Measurements from ENCODE around the gene AIG1.

Gene AIG1

GRCh38 chr6:143357152-143357551 lies 296.5 kb downstream of the AIG1 start:
- no peak for DNase-seq
- Mint-ChIP-seq H3K9me3 (peaks cover 8% of the 10 kb centered on the region), H3K27ac (no peak overlapping the region), H3K4me3 (no peak overlapping the region), H3K36me3 (ENCODE audit: low read depth) (peaks cover 2% of the 10 kb centered on the region), H3K27me3 (peaks cover 15% of the 10 kb centered on the region), H3K4me1 (no peaks in the 10 kb centered on the region)
- no peak for ATAC-seq

GRCh38 chr6:143357561-143358255 lies 297.0 kb downstream of the AIG1 start:
- Mint-ChIP-seq H3K4me1 (no peaks in the 10 kb centered on the region), H3K4me3 (no peak overlapping the region), H3K36me3 (ENCODE audit: low read depth) (peaks cover 2% of the 10 kb centered on the region), H3K27me3 (peaks cover 15% of the 10 kb centered on the region), H3K27ac (no peak overlapping the region), H3K9me3 (peaks cover 8% of the 10 kb centered on the region)
- ATAC-seq, result no peak
- DNase-seq, result no peak

GRCh38 chr6:143361536-143362191 lies 301.0 kb downstream of the AIG1 start:
- Mint-ChIP-seq H3K27ac (no peak overlapping the region), H3K36me3 (ENCODE audit: low read depth) (no peaks in the 10 kb centered on the region)
- ATAC-seq, result no peak

GRCh38 chr6:143362192-143362558 lies 301.5 kb downstream of the AIG1 start:
- peaks cover 15% of the 10 kb centered on the region for H3K27me3 Mint-ChIP-seq
- ATAC-seq (no peak), DNase-seq (no peak)
- no peaks in the 10 kb centered on the region for H3K36me3 Mint-ChIP-seq (ENCODE audit: low read depth)
- H3K9me3 Mint-ChIP-seq, result no peaks in the 10 kb centered on the region
- H3K4me3 Mint-ChIP-seq, result no peak overlapping the region
- H3K27ac Mint-ChIP-seq, result no peak overlapping the region
- no peaks in the 10 kb centered on the region for H3K4me1 Mint-ChIP-seq

More at GRCh38 chr6:143361536-143362191, 301.0 kb downstream of the AIG1 start:
- H3K27me3 Mint-ChIP-seq, result peaks cover 15% of the 10 kb centered on the region
- DNase-seq, result no peak
- H3K4me3 Mint-ChIP-seq, result no peak overlapping the region
- no peaks in the 10 kb centered on the region for H3K4me1 Mint-ChIP-seq
- H3K9me3 Mint-ChIP-seq, result no peaks in the 10 kb centered on the region

GRCh38 chr6:143363299-143363698 lies 302.6 kb downstream of the AIG1 start:
- Mint-ChIP-seq H3K27ac (no peak overlapping the region), H3K36me3 (ENCODE audit: low read depth) (no peaks in the 10 kb centered on the region)
- no peak for DNase-seq

GRCh38 chr6:143368426-143368825 lies 307.7 kb downstream of the AIG1 start:
- H3K4me3 Mint-ChIP-seq, result no peak overlapping the region
- ATAC-seq (peak; percentile 87), DNase-seq (no peak)
- H3K27ac Mint-ChIP-seq, result no peak overlapping the region
- no peaks in the 10 kb centered on the region for H3K9me3 Mint-ChIP-seq
- no peaks in the 10 kb centered on the region for H3K36me3 Mint-ChIP-seq (ENCODE audit: low read depth)
- H3K27me3 Mint-ChIP-seq, result peaks cover 3% of the 10 kb centered on the region
- H3K4me1 Mint-ChIP-seq, result no peaks in the 10 kb centered on the region

More at GRCh38 chr6:143363299-143363698, 302.6 kb downstream of the AIG1 start:
- H3K27me3 Mint-ChIP-seq, result peaks cover 10% of the 10 kb centered on the region
- H3K4me1 Mint-ChIP-seq, result no peaks in the 10 kb centered on the region
- no peaks in the 10 kb centered on the region for H3K9me3 Mint-ChIP-seq
- no peak overlapping the region for H3K4me3 Mint-ChIP-seq
- no peak for ATAC-seq

- no peak for ATAC-seq
- H3K27ac Mint-ChIP-seq, result no peak overlapping the region
- H3K4me3 Mint-ChIP-seq, result no peak overlapping the region
Measured at GRCh38 chr6:143369971-143370370, 309.3 kb downstream of the AIG1 start.

GRCh38 chr6:143370812-143371370 lies 310.2 kb downstream of the AIG1 start:
- Mint-ChIP-seq H3K4me3 (no peak overlapping the region), H3K27me3 (peaks cover 5% of the 10 kb centered on the region), H3K36me3 (ENCODE audit: low read depth) (no peaks in the 10 kb centered on the region), H3K9me3 (no peaks in the 10 kb centered on the region), H3K4me1 (no peaks in the 10 kb centered on the region), H3K27ac (no peak overlapping the region)
- ATAC-seq (no peak), DNase-seq (no peak)

More at GRCh38 chr6:143369971-143370370, 309.3 kb downstream of the AIG1 start:
- Mint-ChIP-seq H3K4me1 (no peaks in the 10 kb centered on the region), H3K36me3 (ENCODE audit: low read depth) (no peaks in the 10 kb centered on the region), H3K27me3 (peaks cover 5% of the 10 kb centered on the region), H3K9me3 (no peaks in the 10 kb centered on the region)
- DNase-seq, result no peak

- peaks cover 5% of the 10 kb centered on the region for H3K27me3 Mint-ChIP-seq
- no peak overlapping the region for H3K4me3 Mint-ChIP-seq
- no peak for ATAC-seq
Measured at GRCh38 chr6:143372199-143372882, 311.7 kb downstream of the AIG1 start.

GRCh38 chr6:143374014-143374413 lies 313.3 kb downstream of the AIG1 start:
- no peaks in the 10 kb centered on the region for H3K4me1 Mint-ChIP-seq
- H3K9me3 Mint-ChIP-seq, result peaks cover 15% of the 10 kb centered on the region
- H3K4me3 Mint-ChIP-seq, result no peak overlapping the region
- ATAC-seq (no peak), DNase-seq (no peak)
- H3K27me3 Mint-ChIP-seq, result peaks cover 7% of the 10 kb centered on the region
- H3K36me3 Mint-ChIP-seq (ENCODE audit: low read depth), result no peaks in the 10 kb centered on the region
- no peak overlapping the region for H3K27ac Mint-ChIP-seq

More at GRCh38 chr6:143372199-143372882, 311.7 kb downstream of the AIG1 start:
- H3K36me3 Mint-ChIP-seq (ENCODE audit: low read depth), result no peaks in the 10 kb centered on the region
- no peaks in the 10 kb centered on the region for H3K4me1 Mint-ChIP-seq
- no peak overlapping the region for H3K27ac Mint-ChIP-seq
- H3K9me3 Mint-ChIP-seq, result peaks cover 5% of the 10 kb centered on the region
- DNase-seq, result no peak

GRCh38 chr6:143375022-143375585 lies 314.4 kb downstream of the AIG1 start:
- H3K27ac Mint-ChIP-seq, result no peak overlapping the region
- peaks cover 7% of the 10 kb centered on the region for H3K27me3 Mint-ChIP-seq
- peaks cover 15% of the 10 kb centered on the region for H3K9me3 Mint-ChIP-seq
- no peak for DNase-seq
- no peak for ATAC-seq
- no peaks in the 10 kb centered on the region for H3K4me1 Mint-ChIP-seq
- H3K36me3 Mint-ChIP-seq (ENCODE audit: low read depth), result no peaks in the 10 kb centered on the region
- no peak overlapping the region for H3K4me3 Mint-ChIP-seq

- H3K4me3 Mint-ChIP-seq, result no peak overlapping the region
- no peak overlapping the region for H3K27ac Mint-ChIP-seq
- H3K4me1 Mint-ChIP-seq, result no peaks in the 10 kb centered on the region
- peaks cover 7% of the 10 kb centered on the region for H3K27me3 Mint-ChIP-seq
- H3K36me3 Mint-ChIP-seq (ENCODE audit: low read depth), result no peaks in the 10 kb centered on the region
- ATAC-seq, result no peak
- peaks cover 15% of the 10 kb centered on the region for H3K9me3 Mint-ChIP-seq
- no peak for DNase-seq
Measured at GRCh38 chr6:143376375-143376774, 315.7 kb downstream of the AIG1 start.

GRCh38 chr6:143376861-143377260 lies 316.2 kb downstream of the AIG1 start:
- Mint-ChIP-seq H3K4me3 (no peak overlapping the region), H3K36me3 (ENCODE audit: low read depth) (no peaks in the 10 kb centered on the region), H3K27me3 (peaks cover 7% of the 10 kb centered on the region), H3K27ac (no peak overlapping the region), H3K9me3 (peaks cover 15% of the 10 kb centered on the region), H3K4me1 (no peaks in the 10 kb centered on the region)
- no peak for ATAC-seq
- DNase-seq, result no peak

- Mint-ChIP-seq H3K9me3 (no peaks in the 10 kb centered on the region), H3K36me3 (ENCODE audit: low read depth) (no peaks in the 10 kb centered on the region), H3K4me3 (no peak overlapping the region), H3K27me3 (peaks cover 3% of the 10 kb centered on the region), H3K27ac (no peak overlapping the region), H3K4me1 (no peaks in the 10 kb centered on the region)
- ATAC-seq (no peak), DNase-seq (no peak)
Measured at GRCh38 chr6:143385636-143386035, 324.9 kb downstream of the AIG1 start.

Measured in activated naive CD8-positive, alpha-beta T cell treated with anti-CD3 and anti-CD28 coated beads, Interleukin-2, amount 50 U/mL, for 24 hours (primary cell).